ENCODE data around the gene C4orf50. TPM values are rescaled to one million over a fixed set of nuclear protein-coding genes. Genes with fewer than 3 reads are reported as not detected.

Gene C4orf50
- total and polyA plus RNA-seq, 2 of the 4 experiments (the other 2 are of a cell fraction) = not detected

GRCh38 chr4:6017030-6017429 is 1.2 kb downstream of the C4orf50 start:
- Histone ChIP-seq H2BK120ac (ENCODE audit: low read depth, low read length) (no peak overlapping the region), H3K4me3 (ENCODE audit: insufficient read depth, low read depth, low read length) (no peak overlapping the region), H2AK9ac (replicated peaks; ENCODE audit: low read depth, low read length, poor library complexity) (no peak overlapping the region), H3K23ac (ENCODE audit: low read depth, low read length) (no peak overlapping the region), H3K18ac (ENCODE audit: low read depth, low read length) (no peak overlapping the region), H4K20me1 (ENCODE audit: insufficient read depth, low read length) (no peaks in the 10 kb centered on the region), H3K14ac (replicated peaks; ENCODE audit: low read depth, low read length) (no peak overlapping the region), H2AK5ac (ENCODE audit: low read depth, low read length) (no peak overlapping the region), H3K9me1 (ENCODE audit: insufficient read depth, low read length) (no peaks in the 10 kb centered on the region), H2BK20ac (ENCODE audit: low read depth, low read length) (no peak overlapping the region), H2BK5ac (ENCODE audit: low read depth, low read length, poor library complexity, severe bottlenecking) (no peak overlapping the region), H2AFZ (replicated peaks; ENCODE audit: low read length, poor library complexity) (no peak overlapping the region), H3K79me1 (ENCODE audit: low read depth in 1 of 2, low read length in 2 of 2) (no peaks in the 10 kb centered on the region), H3K56ac (ENCODE audit: extremely low read depth, insufficient read depth, low read length) (no peak overlapping the region), H3K4ac (ENCODE audit: low read depth, low read length) (no peak overlapping the region), H3K27me3 (ENCODE audit: control insufficient read depth, insufficient read depth, low read length) (no peaks in the 10 kb centered on the region; the same call in 1 of the 2 replicates), H3K36me3 (ENCODE audit: control insufficient read depth, insufficient read depth, low read length) (no peaks in the 10 kb centered on the region), H3K9ac (ENCODE audit: low read depth, low read length) (no peak overlapping the region), H3K4me2 (ENCODE audit: low read depth, low read length) (no peak overlapping the region), H4K8ac (ENCODE audit: low read depth in 2 of 2, low read length in 2 of 2) (no peak overlapping the region), H4K91ac (ENCODE audit: insufficient read depth, low read depth, low read length) (no peak overlapping the region), H3K9me3 (ENCODE audit: control insufficient read depth, insufficient read depth, low read length) (no peaks in the 10 kb centered on the region), H4K5ac (ENCODE audit: low read depth, low read length) (no peak overlapping the region), H3K27ac (ENCODE audit: insufficient read depth, low read length) (no peak overlapping the region), H3K4me1 (ENCODE audit: control insufficient read depth, insufficient read depth, low read length) (no peaks in the 10 kb centered on the region), H2BK15ac (ENCODE audit: low read depth, low read length) (no peak overlapping the region)
- in situ Hi-C loops (cut with MboI; ENCODE audit: low sequenced_read_pairs) (no loop called here), intact Hi-C loops (cut with micrococcal nuclease) (no loop called here), dilution Hi-C loops (cut with HindIII; ENCODE audit: low sequenced_read_pairs, unreplicated experiment) (no loop called here)
- no peak for ATAC-seq (ENCODE audit: low read depth)
- no peak for DNase-seq
- CTCF ChIA-PET = no interaction called here
- WGBS, 2 experiments (ENCODE audit: extremely low coverage in 2 of 2, insufficient read length in 1 of 2) = 10% methylated on average over 2 of the region's 10 CpGs; no CpG with 5 or more reads in 1 of the 2 experiments
- BruUV-seq (replicated peaks) = no TSS peak
- POLR2A ChIA-PET (ENCODE audit: unreplicated experiment) = no interaction called here
- TF ChIP-seq FOS (IDR thresholded peaks at IDR 0.05; ENCODE audit: low read depth, low read length) = no peak

Data from IMR-90 (cell line).